IPS-NIHi11 (cell line): ENCODE results near the gene DAB2IP.

Experiments used
- DNase-seq: peaks from one replicate; pipeline ENCODE4 v3.0.0; 2012; ENCODE audit warnings: mixed read lengths, low spot score

The DAB2IP gene

GRCh38 chr9:121744687-121745395, 93.4 kb downstream of the DAB2IP start:
- no peak for DNase-seq

- DNase-seq: no peak
Observed at GRCh38 chr9:121745396-121745695, 93.9 kb downstream of the DAB2IP start.

- no peak for DNase-seq
Observed at GRCh38 chr9:121746411-121746810, 95.0 kb downstream of the DAB2IP start.

GRCh38 chr9:121746866-121747265, 95.4 kb downstream of the DAB2IP start:
- DNase-seq: no peak

GRCh38 chr9:121748074-121748473, 96.6 kb downstream of the DAB2IP start:
- no peak for DNase-seq

GRCh38 chr9:121748727-121749423, 97.4 kb downstream of the DAB2IP start:
- DNase-seq: no peak

- no peak for DNase-seq
Observed at GRCh38 chr9:121749614-121750013, 98.2 kb downstream of the DAB2IP start.

- no peak for DNase-seq
Observed at GRCh38 chr9:121750259-121750714, 98.9 kb downstream of the DAB2IP start.

GRCh38 chr9:121750715-121751623, 99.5 kb downstream of the DAB2IP start:
- no peak for DNase-seq

GRCh38 chr9:121751686-121752445, 100.4 kb downstream of the DAB2IP start:
- DNase-seq: no peak

- no peak for DNase-seq
Observed at GRCh38 chr9:121752929-121753328, 101.5 kb downstream of the DAB2IP start.

- no peak for DNase-seq
Observed at GRCh38 chr9:121753802-121754654, 102.6 kb downstream of the DAB2IP start.

GRCh38 chr9:121754655-121755436, 103.4 kb downstream of the DAB2IP start:
- no peak for DNase-seq

- no peak for DNase-seq
Observed at GRCh38 chr9:121755581-121755980, 104.1 kb downstream of the DAB2IP start.

GRCh38 chr9:121756474-121757280, 105.2 kb downstream of the DAB2IP start:
- no peak for DNase-seq

- DNase-seq: no peak
Observed at GRCh38 chr9:121757281-121757585, 105.8 kb downstream of the DAB2IP start.

GRCh38 chr9:121758693-121759092, 107.3 kb downstream of the DAB2IP start:
- DNase-seq: no peak

- no peak for DNase-seq
Observed at GRCh38 chr9:121759996-121760395, 108.6 kb downstream of the DAB2IP start.

GRCh38 chr9:121760571-121760970, 109.1 kb downstream of the DAB2IP start:
- no peak for DNase-seq

GRCh38 chr9:121763131-121763530, 111.7 kb downstream of the DAB2IP start:
- DNase-seq: no peak
